Endothelial cell of hepatic sinusoid (primary cell): ENCODE data around the gene RPH3AL.

Source experiments
- in situ Hi-C: cut with HindIII; loops from 2 replicates; pipeline ENCODE4 v1.10.0; 2017; ENCODE audit warnings: low sequenced_read_pairs

RPH3AL gene

GRCh38 chr17:303168-303567, 49.4 kb downstream of the RPH3AL start:
- in situ Hi-C loops, result no loop called here

- in situ Hi-C loops, result no loop called here
These were observed 50.3 kb downstream of the RPH3AL start for GRCh38 chr17:302300-302698.

GRCh38 chr17:301681-302299, 50.8 kb downstream of the RPH3AL start:
- in situ Hi-C loops, result no loop called here

DNA sequence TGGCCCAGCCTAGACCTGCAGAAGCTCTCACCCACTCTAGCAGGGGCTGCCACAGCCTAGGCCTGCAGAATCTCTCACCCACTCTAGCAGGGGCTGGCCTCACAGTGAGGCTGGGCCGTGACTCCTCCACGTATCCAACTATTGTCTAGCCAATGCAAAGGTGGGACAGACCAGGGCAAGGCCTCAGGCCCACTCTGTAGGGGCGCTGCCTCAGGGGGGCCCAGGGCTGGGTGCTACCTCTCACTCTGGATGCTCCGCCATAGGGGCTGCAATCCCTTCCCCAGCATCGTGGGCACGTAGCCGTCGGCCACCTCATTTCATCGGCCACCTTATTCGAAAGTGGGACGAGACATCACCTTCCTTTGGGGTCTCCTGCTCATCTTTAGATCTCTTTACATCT, 51.7 kb downstream of the RPH3AL start:
- in situ Hi-C loops, result no loop called here

GRCh38 chr17:299546-299945, 53.1 kb downstream of the RPH3AL start:
- in situ Hi-C loops, result no loop called here

GRCh38 chr17:298791-299450, 53.7 kb downstream of the RPH3AL start:
- in situ Hi-C loops, result no loop called here

- in situ Hi-C loops, result no loop called here
These were observed 54.8 kb downstream of the RPH3AL start for GRCh38 chr17:297758-298157.

DNA sequence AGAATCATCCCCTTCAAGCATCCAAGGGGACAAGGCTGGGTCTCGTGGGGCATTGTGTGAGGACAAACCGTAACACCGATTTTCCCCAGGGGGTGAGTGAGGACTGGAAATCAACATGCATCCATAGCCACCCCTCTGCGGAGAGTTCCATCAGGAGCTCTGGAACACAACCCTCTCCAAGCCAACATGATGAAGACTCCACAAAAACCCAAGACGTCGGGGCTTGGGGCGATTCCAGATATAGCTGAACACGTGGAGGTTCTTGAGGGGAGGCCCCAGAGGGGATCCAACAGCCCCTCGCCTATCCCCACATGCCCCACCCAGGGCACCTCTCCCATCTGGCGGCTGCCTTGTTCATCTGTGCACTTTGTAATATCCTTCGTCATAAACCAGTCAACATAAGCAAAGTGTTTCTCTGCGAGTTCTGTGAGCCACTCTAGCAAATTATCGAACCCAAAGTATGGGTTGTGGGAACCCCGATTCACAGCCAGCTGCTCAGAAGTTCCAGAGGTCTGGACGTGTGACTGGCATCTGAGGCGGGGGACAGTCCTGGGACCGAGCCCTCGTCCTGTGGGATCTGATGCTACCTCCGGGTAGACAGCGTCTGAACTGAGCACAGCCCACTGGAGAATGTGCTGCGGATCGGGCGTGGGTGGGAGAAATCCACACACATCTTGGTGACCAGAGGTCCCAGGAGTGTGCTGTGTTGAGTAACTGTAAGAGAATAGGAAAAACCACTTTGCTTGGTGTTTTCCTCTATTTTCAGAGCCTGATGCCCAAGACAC, 55.5 kb downstream of the RPH3AL start:
- in situ Hi-C loops, result no loop called here

DNA sequence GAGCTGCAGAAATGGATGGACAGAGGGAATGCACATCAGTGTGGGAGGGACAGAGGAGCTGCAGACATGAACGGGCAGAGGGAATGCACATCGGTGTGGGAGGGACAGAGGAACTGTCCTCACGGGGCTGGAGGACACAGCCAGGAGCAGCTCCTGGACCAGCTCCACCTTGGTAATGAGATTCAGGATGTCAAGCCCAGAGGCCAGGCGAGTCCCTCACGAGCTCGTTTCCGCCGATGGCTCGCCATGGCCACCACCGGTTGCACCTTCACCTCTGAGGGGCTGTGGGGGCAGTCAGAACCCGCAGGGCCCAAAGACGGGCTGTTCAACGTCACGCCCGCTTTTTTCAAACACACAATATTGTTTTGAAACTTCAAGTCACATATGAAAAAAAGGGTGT, 56.2 kb downstream of the RPH3AL start:
- in situ Hi-C loops, result no loop called here

- in situ Hi-C loops, result loop anchor here (5.0 kb wide), 1 partner anchor 40 kb away; no protein-coding TSS in a partner anchor
These were observed 59.9 kb downstream of the RPH3AL start for GRCh38 chr17:292531-293382.

- in situ Hi-C loops, result loop anchor here (5.0 kb wide), 1 partner anchor 40 kb away; no protein-coding TSS in a partner anchor
These were observed 60.6 kb downstream of the RPH3AL start for GRCh38 chr17:292016-292415.

- in situ Hi-C loops, result loop anchor here (5.0 kb wide), 1 partner anchor 39 kb away; no protein-coding TSS in a partner anchor
These were observed 61.0 kb downstream of the RPH3AL start for GRCh38 chr17:291587-291986.

DNA sequence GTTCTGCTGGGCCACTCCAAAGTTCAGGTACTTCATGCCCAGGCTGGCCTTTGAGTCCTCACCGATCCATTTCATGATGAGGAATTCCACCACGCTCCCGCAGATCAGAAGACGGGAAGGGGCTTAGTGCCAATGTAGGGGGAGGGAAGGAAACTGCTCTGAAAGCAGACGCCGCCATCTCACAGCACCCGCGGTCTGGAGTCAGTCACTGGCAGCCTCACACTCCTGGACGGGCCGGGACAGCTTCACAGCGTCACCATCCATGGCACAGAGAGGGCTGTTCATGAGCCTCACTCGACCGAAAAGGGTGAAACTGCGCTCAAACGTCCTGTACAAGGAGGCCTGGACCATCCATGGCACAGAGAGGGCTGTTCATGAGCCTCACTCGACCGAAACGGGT, 62.0 kb downstream of the RPH3AL start:
- in situ Hi-C loops, result loop anchor here (5.0 kb wide), 1 partner anchor 38 kb away; no protein-coding TSS in a partner anchor

DNA sequence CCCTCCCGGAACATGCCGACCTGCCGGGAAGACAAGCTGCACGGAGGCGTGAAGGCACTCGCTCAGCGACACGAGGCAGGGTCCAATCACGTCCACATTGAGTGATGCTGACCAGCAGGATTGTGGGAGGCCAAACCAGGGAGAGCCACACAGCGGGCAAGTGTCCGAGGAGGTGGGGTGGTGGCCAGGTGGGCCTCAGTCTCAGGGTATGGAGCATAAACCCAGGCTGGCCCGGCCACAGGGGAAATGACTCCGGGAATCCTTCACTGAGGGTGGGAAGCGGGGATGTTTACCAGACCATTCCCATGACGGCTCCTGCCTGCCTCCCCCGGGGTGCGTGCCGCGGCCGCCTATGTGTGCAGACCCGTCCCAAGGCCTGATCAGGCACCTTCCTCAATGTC, 62.5 kb downstream of the RPH3AL start:
- in situ Hi-C loops, result loop anchor here (5.0 kb wide), 1 partner anchor 38 kb away; no protein-coding TSS in a partner anchor

GRCh38 chr17:289409-289808, 63.2 kb downstream of the RPH3AL start:
- in situ Hi-C loops, result no loop called here

GRCh38 chr17:288802-289356, 63.7 kb downstream of the RPH3AL start:
- in situ Hi-C loops, result no loop called here

- in situ Hi-C loops, result no loop called here
These were observed 66.0 kb downstream of the RPH3AL start for GRCh38 chr17:286571-286970.

DNA sequence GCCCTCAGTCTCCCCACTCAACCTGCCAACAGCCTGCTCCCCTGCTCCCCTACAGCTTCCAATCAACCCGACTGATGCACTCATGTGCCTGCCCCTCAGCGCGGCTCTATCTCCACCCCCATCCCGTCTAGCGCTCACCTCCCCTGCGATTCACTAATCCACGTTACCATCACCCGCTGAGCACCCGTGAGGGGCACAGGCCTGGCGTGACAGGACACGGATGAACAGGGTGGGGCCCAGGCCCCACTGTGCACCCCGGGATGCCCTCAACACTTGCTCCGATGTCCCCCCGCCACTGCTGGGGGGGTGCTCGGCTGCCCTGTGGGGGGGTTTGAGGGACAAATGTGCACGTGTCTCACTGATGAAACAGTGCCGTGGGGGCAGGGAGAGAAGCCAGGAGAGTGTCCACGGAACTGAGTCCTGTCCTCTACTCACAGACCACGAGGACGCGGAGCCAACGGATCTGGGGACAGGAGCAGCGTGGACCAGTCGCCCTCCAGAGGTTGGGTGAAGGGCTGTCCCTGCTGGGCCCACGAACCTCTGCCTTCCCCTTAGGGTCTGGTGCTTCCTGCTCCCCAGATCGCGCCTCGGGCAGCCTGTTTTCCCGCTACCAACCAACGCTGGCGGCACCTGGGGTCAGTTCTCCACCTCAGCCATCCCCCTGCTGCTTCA, 66.7 kb downstream of the RPH3AL start:
- in situ Hi-C loops, result no loop called here

DNA sequence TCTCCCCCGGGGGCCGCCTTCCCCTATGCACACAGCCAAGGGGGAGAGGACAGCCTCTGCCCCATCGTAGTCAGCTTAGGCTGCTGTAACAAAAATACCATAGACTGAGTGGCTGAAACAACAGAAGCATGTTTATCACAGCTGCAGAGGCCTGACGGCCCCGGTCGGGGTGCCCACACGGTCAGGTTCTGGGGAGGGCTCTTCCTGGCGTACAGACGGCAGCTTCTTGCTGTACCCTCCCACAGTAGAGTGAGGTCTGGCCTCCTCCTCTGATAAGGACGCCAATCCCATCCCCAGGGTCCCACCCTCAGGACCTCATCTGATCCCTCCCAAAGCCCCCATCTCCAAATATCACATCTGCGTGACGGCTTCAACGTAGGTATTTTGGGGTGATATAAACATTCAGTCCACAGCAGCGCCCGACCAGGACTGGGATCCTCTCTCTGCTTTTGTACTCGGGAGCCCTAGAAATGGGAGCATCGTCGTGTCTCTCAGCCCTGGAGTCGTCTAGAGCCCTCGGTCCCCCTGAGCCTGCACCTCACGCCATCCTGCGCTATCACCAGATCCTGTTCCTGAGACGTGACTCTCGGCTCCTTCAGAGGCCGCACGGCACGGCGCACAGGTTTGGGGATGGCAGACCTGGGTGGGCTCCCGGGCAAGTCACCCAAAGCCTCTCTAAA, 67.8 kb downstream of the RPH3AL start:
- in situ Hi-C loops, result no loop called here
